GM23248 (cell line): ENCODE data around the gene SBK3. TPM values are rescaled to one million over a fixed set of nuclear protein-coding genes. Genes with fewer than 3 reads are reported as not detected.

Experiments
- DNase-seq: peaks from one replicate; pipeline ENCODE4 v3.0.0-alpha.2; 2015
- H2AFZ ChIP-seq: fragments of 200-600 bp; sonication (generic); 2 replicates; pipeline ENCODE4 v1.6.1; 2016; ENCODE audit warnings: antibody characterized with exemption
- H3F3A ChIP-seq: fragments of 200-600 bp; sonication (generic); 2 replicates; pipeline ENCODE4 v1.6.1; 2016; ENCODE audit warnings: mild to moderate bottlenecking, antibody characterized with exemption, mixed run types; ENCODE audit not compliant: insufficient read depth
- H3K27ac ChIP-seq: fragments of 200-600 bp; sonication (generic); 2 replicates; pipeline ENCODE4 v1.5.1; 2016; ENCODE audit warnings: mild to moderate bottlenecking
- H3K27me3 ChIP-seq: fragments of 200-600 bp; sonication (generic); replicated peaks from 2 replicates; pipeline ENCODE4 v1.6.1; 2016; ENCODE audit warnings: mild to moderate bottlenecking; ENCODE audit not compliant: insufficient read depth
- H3K36me3 ChIP-seq: fragments of 200-600 bp; sonication (generic); 2 replicates; pipeline ENCODE4 v1.6.1; 2016; ENCODE audit warnings: low read depth, mild to moderate bottlenecking
- H3K4me1 ChIP-seq: fragments of 200-600 bp; sonication (generic); 2 replicates; pipeline ENCODE4 v1.6.1; 2016; ENCODE audit warnings: mild to moderate bottlenecking; ENCODE audit not compliant: insufficient read depth
- H3K4me2 ChIP-seq: fragments of 200-600 bp; sonication (generic); one replicate; pipeline ENCODE4 v1.6.1; 2016; ENCODE audit warnings: mild to moderate bottlenecking; ENCODE audit not compliant: unreplicated experiment
- H3K4me3 ChIP-seq: fragments of 200-600 bp; sonication (generic); 2 replicates; pipeline ENCODE4 v1.5.1; 2016; ENCODE audit warnings: mild to moderate bottlenecking
- H3K79me2 ChIP-seq: fragments of 200-600 bp; sonication (generic); 2 replicates; pipeline ENCODE4 v1.6.1; 2016; ENCODE audit warnings: mild to moderate bottlenecking; ENCODE audit not compliant: insufficient read depth
- H3K9ac ChIP-seq: fragments of 200-600 bp; sonication (generic); 2 replicates; pipeline ENCODE4 v1.6.1; 2016; ENCODE audit warnings: mild to moderate bottlenecking
- H3K9me2 ChIP-seq: fragments of 200-600 bp; sonication (generic); 2 replicates; pipeline ENCODE4 v1.6.1; 2016; ENCODE audit warnings: mixed run types, mild to moderate bottlenecking, moderate library complexity; ENCODE audit not compliant: insufficient read depth
- H3K9me3 ChIP-seq: fragments of 200-600 bp; sonication (generic); one replicate; pipeline ENCODE4 v1.6.1; 2017; ENCODE audit warnings: low read depth
- H4K20me1 ChIP-seq: fragments of 200-600 bp; sonication (generic); 2 replicates; pipeline ENCODE4 v1.6.0; 2016; ENCODE audit not compliant: insufficient read depth
- EZH2 ChIP-seq: fragments of 200-600 bp; sonication (generic); IDR thresholded peaks from 2 replicates; pipeline ENCODE4 v1.6.1; 2018; ENCODE audit warnings: antibody characterized with exemption, mild to moderate bottlenecking; ENCODE audit not compliant: insufficient read depth, poor library complexity, severe bottlenecking
- EZH2phosphoT487 ChIP-seq: fragments of 200-600 bp; sonication (generic); IDR thresholded peaks from 2 replicates; pipeline ENCODE4 v1.6.1; 2018; ENCODE audit warnings: antibody characterized with exemption, moderate library complexity, mild to moderate bottlenecking, low read depth; ENCODE audit not compliant: insufficient read depth
- WGBS, 2 experiments: methylation state at CpG; one replicate each; pipeline ENCODE4 v1.1.6; 2015 to 2017; ENCODE audit warnings: low lambda C conversion rate in 2 of 2, low coverage in 1 of 2; ENCODE audit errors: missing lambda C conversion rate in 2 of 2; 5-methylcytosine and 5-hydroxymethylcytosine counted together
- in situ Hi-C: fragments of 300-500 bp; cut with MboI; formaldehyde crosslinking; loops from 2 replicates; pipeline ENCODE4 v1.15.0; 2020
- polyA plus RNA-seq: library from polyadenylated mRNA; unstranded; fragments of >200 nt; fragmentation: Nextera tagmentation; extraction: Ambion mirVana; gene quantifications from 2 replicates; pipeline ENCODE4 v1.2.1, GENCODE V29; 2016
- total RNA-seq: library from RNA; depleted of rRNA; stranded (reverse); fragments of >200 nt; shearing (Covaris generic); gene quantifications from 2 replicates; pipeline ENCODE4 v1.2.3, GENCODE V29; 2014

The SBK3 gene
- total and polyA plus RNA-seq, 2 experiments from 2014 or later, result not detected

DNA sequence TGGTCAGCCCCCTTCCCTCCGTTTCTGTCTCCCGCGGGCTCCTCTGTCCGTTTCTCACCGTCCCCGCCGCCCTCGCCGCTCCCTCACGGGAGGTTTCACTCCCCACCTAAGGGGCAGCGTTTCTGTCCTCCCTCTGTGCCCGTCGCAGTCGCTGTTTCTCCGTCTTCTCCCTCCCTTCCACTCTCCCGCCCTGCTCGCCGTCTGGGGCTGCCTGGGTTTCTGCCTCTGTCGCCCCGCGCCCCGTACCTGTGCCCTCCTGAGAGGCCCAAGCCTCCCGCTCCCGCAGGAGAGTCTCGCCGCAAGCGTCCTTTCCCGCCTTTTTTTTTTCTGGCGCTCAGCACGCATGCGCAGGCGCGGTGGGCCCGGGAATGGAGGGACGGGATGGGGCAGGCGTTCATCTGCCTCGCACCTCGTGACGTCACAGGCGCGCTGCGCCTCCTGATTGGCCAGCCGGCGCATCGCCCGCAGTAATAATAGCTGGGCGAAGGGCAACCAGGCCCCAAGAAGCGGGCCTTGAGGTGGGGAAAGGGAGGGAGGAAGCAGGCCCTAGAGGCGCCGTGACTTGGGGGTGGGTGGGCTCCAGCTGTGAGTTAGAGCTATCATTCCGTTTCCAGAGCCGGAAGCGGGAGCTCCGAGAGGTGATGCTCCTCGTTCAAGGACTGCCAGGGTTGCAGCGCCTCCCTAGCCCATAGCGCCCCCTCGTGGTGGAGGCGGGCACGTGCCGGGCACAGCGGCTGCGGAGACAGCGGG, 41.7 kb downstream of the SBK3 start:
- H3K4me3 ChIP-seq, result peak overlapping the region; percentile 76
- H3K4me2 ChIP-seq, result peak overlapping the region; percentile 84
- no peak overlapping the region for H3K27ac ChIP-seq
- H3K79me2 ChIP-seq, result no peaks in the 10 kb centered on the region
- 16 to 21% methylated on average over 56 to 63 of the region's 64 CpGs for WGBS, 2 experiments
- no peak for TF ChIP-seq EZH2
- no peak for TF ChIP-seq EZH2phosphoT487
- H3F3A ChIP-seq, result 0 out of 2 replicates have a peak, but pooled peaks cover 6% of the 10 kb centered on the region
- H3K4me1 ChIP-seq, result no peaks in the 10 kb centered on the region
- H3K27me3 ChIP-seq, result no peaks in the 10 kb centered on the region
- H4K20me1 ChIP-seq, result no peaks in the 10 kb centered on the region
- in situ Hi-C loops, result no loop called here
- peak overlapping the region; percentile 86 for H2AFZ ChIP-seq
- H3K9me3 ChIP-seq, result no peaks in the 10 kb centered on the region
- DNase-seq, result peak; percentile 93
- H3K36me3 ChIP-seq, result no peaks in the 10 kb centered on the region
- no peaks in the 10 kb centered on the region for H3K9me2 ChIP-seq
- H3K9ac ChIP-seq, result peak overlapping the region; percentile 49; the same call in 1 of the 2 replicates

GRCh38 chr19:55503157-55503501, 42.2 kb downstream of the SBK3 start:
- in situ Hi-C loops, result no loop called here
- 88 to 93% methylated on average over 15 to 17 of the region's 17 CpGs for WGBS, 2 experiments
- Histone ChIP-seq H3K36me3 (no peaks in the 10 kb centered on the region), H3K9me3 (no peaks in the 10 kb centered on the region), H2AFZ (peak overlapping the region; percentile 86), H3K4me1 (no peaks in the 10 kb centered on the region), H4K20me1 (no peaks in the 10 kb centered on the region), H3K27me3 (no peaks in the 10 kb centered on the region), H3K9me2 (no peaks in the 10 kb centered on the region), H3K4me2 (no peak overlapping the region), H3K4me3 (no peak overlapping the region), H3K9ac (no peak overlapping the region), H3F3A (0 out of 2 replicates have a peak, but pooled peaks cover 6% of the 10 kb centered on the region), H3K27ac (no peak overlapping the region), H3K79me2 (no peaks in the 10 kb centered on the region)
- TF ChIP-seq EZH2phosphoT487 (no peak), EZH2 (no peak)
- DNase-seq, result no peak

GRCh38 chr19:55502197-55502952, 43.0 kb downstream of the SBK3 start:
- no peaks in the 10 kb centered on the region for H3K36me3 ChIP-seq
- TF ChIP-seq EZH2 (no peak), EZH2phosphoT487 (no peak)
- H3K79me2 ChIP-seq, result no peaks in the 10 kb centered on the region
- no peaks in the 10 kb centered on the region for H3K4me1 ChIP-seq
- in situ Hi-C loops, result no loop called here
- 89 to 92% methylated on average over 9 of the region's 9 CpGs for WGBS, 2 experiments
- no peak overlapping the region for H3K4me3 ChIP-seq
- H2AFZ ChIP-seq, result no peak overlapping the region
- H3K9ac ChIP-seq, result no peak overlapping the region
- H3F3A ChIP-seq, result 0 out of 2 replicates have a peak, but pooled peaks cover 6% of the 10 kb centered on the region
- no peaks in the 10 kb centered on the region for H3K9me3 ChIP-seq
- no peaks in the 10 kb centered on the region for H3K27me3 ChIP-seq
- H3K9me2 ChIP-seq, result no peaks in the 10 kb centered on the region
- no peak overlapping the region for H3K4me2 ChIP-seq
- no peaks in the 10 kb centered on the region for H4K20me1 ChIP-seq
- H3K27ac ChIP-seq, result no peak overlapping the region
- DNase-seq, result no peak

DNA sequence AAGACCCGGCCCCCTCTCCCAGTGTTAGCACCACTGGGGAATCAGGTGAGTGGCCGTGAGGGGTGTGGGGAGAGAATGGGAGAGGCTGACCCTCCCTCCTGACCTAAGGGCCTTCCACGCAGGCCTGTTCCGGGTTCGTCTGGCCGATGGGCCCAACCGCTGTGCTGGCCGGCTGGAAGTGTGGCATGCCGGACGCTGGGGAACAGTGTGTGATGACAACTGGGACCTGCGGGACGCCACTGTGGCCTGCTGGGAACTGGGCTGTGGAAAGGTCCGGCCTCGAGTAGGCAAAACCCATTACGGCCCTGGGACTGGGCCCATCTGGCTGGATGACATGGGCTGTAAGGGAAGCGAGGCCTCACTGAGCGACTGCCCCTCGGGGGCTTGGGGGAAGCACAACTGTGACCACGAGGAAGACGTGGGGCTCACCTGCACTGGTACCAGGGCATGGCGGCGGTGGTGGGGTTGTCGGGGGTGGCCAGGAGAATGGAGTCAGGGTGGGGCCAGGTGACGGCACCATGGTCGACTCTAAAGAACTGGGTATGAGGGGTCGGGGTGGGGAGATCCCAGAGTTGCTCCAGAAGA, 44.9 kb downstream of the SBK3 start:
- Histone ChIP-seq H3K4me2 (no peak overlapping the region), H3K4me3 (no peak overlapping the region), H3F3A (0 out of 2 replicates have a peak, but pooled peaks cover 6% of the 10 kb centered on the region), H3K9ac (no peak overlapping the region), H3K4me1 (no peaks in the 10 kb centered on the region), H3K27me3 (no peaks in the 10 kb centered on the region), H3K9me3 (no peaks in the 10 kb centered on the region), H4K20me1 (no peaks in the 10 kb centered on the region), H3K27ac (no peak overlapping the region), H3K36me3 (no peaks in the 10 kb centered on the region), H3K9me2 (no peaks in the 10 kb centered on the region), H2AFZ (no peak overlapping the region), H3K79me2 (no peaks in the 10 kb centered on the region)
- 82 to 83% methylated on average over 23 to 26 of the region's 26 CpGs for WGBS, 2 experiments
- TF ChIP-seq EZH2, result no peak
- TF ChIP-seq EZH2phosphoT487, result no peak
- DNase-seq, result no peak
- in situ Hi-C loops, result no loop called here
